HG03060 (cell line): Measurements from ENCODE around the gene TSPAN4.

Source experiments
- ATAC-seq: cut with Tn5 transposase; IDR thresholded peaks from one replicate; pipeline ENCODE4 v1.9.1; 2021; ENCODE audit warnings: low read depth, moderate number of reproducible peaks; ENCODE audit not compliant: unreplicated experiment

The TSPAN4 gene

DNA sequence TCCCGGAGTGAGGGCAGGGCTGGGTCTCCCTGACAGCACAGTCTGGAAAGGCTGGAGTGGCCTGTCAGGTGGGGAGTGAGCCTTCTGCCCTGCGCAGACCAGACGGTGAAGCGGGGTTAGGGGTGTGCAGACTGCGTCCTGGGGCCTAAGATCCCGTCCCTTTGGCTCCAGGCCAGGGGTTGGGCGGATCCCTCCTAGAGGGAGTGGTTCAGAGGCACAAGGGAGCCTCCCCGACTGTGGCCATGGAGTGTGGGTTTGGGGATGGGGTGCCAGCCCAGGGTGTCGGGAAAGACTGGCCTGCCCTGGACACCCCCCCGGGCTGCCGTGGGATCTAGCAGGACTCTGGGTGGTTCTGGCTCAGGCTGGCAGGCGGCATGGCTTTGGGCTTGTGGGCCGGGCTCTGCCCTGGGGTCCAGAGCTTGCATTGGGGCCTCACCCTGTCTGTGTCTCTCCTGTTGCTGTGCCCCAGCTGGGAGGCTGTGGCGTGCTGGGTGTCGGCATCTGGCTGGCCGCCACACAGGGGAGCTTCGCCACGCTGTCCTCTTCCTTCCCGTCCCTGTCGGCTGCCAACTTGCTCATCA is 19.5 kb downstream of the TSPAN4 start:
- ATAC-seq, result no peak

DNA sequence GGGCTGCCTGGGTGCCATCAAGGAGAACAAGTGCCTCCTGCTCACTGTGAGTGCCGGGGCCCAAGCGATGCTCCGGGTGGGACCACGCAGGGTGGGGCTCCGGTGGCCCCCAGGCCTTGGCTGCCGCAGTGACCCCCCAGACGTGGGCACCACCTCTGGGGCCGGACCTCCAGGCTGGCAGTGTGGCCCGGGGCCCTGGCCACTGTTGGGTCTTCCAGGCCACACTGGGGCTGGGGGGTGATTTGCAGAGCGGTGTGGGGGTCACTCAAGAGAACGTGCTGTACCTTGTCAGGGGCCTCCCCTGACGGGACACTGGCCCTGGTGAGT is 20.0 kb downstream of the TSPAN4 start:
- no peak for ATAC-seq

DNA sequence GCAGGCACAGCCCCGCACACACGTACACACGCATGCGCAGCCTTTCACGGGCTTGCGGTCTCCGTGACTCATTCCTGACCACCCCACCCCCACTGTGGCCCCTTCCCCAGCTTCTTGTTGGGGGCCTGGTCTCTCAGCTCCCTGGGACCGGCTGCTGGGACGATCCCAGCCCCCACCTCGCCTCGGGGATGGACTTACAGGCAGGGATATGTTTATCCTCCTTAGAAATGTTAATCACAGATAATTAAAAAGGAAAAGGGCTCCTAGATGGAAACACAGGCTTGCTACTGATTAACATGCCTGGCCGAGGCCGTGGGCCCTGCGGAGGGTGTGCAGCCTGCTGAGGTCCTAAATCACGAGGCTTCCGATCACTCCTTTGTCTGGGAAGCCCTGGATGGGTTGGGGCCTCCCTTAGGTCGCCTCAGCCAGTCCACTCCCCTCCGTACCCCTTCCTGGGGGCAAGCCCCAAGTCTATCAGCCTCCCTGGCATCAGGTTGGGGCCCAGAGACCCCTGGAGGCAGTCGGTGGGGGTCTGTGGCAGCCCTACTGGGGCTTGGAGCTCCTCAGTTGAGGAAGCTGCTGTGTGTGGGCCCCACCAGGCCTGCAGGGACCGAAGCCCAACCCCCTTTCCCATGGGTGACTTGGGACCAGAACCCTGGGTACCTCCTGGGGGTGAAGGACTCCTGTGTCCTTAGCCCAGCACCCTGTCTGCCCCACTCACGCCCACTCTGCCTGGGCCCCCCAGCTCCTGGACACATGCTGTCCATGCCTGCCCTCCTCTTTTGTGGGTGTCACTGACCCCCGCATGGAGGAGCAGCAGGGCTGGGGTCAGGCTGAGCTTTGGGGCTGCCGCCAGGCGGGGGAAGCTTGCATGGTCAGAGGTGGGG is 20.6 kb downstream of the TSPAN4 start:
- no peak for ATAC-seq

DNA sequence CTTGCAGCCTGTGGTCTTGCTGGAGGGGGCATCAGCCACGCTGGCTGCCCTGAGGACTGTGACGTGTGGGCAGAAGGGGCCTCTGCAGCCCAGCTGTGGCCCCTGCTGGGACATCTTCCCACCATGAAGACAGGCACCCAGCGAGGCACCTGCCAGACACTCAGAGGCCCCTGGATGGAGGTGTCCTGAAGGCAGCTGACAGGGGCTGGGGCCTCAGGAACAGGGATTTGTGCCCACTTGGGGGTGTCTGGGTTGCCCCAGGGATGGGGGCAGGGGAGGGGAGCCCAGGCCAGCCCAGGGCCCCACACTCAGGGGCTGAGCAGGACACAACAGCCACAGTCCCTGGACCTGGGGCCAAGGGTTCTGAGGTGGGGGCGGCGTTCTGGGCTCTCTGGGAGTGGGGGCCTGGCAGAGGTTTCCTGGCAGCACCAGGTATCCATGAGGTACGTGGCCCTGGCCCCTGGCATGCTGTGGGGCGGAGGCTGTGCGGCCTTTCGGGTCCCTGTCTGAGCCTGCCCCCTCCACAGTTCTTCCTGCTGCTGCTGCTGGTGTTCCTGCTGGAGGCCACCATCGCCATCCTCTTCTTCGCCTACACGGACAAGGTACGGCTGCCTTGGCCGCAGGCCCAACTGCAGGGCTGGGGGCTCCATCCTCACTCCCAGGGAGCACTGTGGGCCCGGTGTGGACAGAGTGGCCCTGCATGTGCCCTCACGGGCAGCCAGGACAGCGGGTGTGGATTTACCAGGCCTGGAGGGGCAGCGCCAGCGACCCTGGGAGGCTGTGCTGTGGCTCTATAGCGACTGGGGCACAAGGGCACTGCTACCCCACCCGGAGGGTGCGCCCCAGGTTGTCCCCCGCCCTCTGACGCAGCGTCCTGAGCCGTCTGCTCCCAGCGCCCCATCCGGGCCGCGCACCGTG is 21.5 kb downstream of the TSPAN4 start:
- no peak for ATAC-seq

DNA sequence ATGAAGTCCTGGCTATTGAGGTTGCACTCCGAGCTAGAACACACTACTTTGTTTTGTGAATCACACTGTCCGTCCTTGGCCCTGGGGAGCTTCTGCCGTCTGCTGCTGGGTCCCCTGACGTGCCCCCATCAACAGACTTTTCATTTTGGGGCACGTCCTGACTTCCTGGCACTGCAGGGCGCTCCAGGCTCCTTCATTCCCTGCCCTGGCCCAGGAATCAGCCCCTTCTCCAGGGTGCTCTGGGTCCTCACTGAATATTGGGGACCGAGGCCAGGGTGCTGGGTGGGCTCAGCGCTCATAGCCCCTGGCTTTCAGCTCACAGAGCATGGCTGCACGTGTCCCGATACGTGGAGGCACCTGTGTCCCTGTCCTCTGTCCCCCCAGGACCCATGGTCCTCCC is 22.2 kb downstream of the TSPAN4 start:
- no peak for ATAC-seq

GRCh38 chr11:865462-866430 is 23.1 kb downstream of the TSPAN4 start:
- ATAC-seq, result no peak

DNA sequence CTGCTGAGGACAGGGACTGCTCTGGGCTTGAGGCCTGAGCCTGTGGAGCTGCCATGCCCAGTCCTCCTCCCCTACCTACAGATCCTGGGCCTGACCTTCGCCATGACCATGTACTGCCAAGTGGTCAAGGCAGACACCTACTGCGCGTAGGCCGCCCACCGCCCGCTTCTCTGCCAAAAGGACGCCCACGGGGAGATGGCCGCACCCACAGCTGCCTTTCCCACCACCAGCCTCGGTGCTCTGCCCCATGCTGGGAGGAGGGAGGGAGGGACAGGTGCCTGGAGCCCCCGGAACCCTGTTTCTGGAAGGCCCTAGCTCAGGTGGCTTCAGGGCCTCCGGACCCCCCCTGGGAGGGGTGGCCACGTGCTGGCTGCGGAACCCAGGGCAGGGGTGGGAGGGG is 23.8 kb downstream of the TSPAN4 start:
- no peak for ATAC-seq

- ATAC-seq, result no peak
These were observed 25.3 kb downstream of the TSPAN4 start for GRCh38 chr11:867856-868358.

DNA sequence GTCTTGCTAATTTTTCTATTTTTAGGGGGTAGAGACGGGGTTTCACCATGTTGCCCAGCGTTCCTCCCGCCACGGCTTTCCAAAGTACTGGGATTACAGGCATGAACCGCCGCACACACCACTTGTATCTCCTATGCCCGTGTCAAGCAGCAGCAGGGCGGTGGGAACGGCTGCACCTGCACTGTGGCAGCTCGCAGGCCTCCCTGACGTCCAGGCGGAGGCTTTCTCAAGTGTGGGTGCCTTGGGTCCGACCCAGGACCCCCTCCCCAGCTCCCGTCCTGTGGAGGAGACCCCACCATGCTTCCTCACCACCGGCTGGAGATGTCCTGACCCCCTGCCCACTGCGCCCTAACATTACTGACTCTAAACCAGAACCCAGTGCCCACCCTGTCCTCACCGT is 25.7 kb downstream of the TSPAN4 start:
- ATAC-seq, result no peak

- ATAC-seq, result no peak
These were observed 26.1 kb downstream of the TSPAN4 start for GRCh38 chr11:868802-869201.

GRCh38 chr11:869399-870126 is 26.9 kb downstream of the TSPAN4 start:
- no peak for ATAC-seq

DNA sequence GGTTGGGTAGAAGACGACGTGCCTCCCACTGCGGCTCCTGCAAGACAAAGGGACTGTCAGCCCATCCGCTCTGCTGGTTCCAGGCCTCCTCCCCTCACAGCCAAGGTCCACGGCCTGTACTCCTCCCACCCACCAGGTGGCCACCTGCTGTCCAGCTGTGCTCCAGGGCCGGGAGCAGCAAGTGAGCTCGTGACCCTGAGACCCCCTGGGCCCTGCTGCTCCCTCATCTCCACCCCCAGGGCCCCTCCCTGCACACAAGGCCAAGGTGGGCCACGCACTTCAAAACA is 27.4 kb downstream of the TSPAN4 start:
- ATAC-seq, result no peak

GRCh38 chr11:870418-870817 is 27.8 kb downstream of the TSPAN4 start:
- no peak for ATAC-seq

DNA sequence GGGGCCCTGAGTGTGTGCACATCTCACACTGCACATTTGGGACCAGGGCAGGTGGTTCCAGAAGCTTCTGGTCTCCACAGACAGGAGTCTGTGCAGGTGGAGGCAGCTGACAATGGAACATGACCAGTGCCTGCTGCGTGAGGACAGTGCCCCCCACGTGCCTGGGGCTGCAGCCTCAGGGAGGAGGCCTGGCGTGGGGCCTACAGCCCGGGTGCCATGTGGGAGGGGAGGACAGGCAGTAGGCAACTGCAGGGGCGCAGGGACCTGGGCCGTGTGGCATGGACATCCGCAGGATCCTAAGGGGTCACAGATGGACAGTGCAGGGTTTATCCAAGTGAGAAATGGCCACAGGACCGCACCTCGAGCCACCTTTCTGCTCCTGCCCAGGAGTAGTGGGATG is 28.8 kb downstream of the TSPAN4 start:
- ATAC-seq, result no peak

DNA sequence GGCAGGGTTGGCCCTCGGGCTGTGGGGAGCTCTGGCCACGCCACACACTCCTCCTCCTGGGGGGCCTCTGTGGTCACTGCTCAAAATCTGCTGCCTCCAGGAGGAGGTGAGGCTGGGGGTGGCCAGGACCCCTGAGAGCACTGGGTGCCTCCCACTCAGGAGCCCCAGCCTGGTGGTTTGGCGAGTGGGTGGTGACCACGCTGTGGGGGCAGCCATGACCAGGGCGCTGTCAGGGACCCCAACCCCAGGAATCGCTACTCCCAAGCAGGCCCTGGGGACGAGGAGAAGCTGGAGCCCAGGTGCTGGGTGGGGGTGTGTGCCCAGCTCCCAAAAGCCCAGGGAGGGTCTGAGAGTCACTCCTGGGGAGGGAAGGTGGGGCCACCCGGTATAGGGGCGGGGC is 30.1 kb downstream of the TSPAN4 start:
- ATAC-seq, result no peak

- no peak for ATAC-seq
These were observed 31.1 kb downstream of the TSPAN4 start for GRCh38 chr11:873706-874105.

DNA sequence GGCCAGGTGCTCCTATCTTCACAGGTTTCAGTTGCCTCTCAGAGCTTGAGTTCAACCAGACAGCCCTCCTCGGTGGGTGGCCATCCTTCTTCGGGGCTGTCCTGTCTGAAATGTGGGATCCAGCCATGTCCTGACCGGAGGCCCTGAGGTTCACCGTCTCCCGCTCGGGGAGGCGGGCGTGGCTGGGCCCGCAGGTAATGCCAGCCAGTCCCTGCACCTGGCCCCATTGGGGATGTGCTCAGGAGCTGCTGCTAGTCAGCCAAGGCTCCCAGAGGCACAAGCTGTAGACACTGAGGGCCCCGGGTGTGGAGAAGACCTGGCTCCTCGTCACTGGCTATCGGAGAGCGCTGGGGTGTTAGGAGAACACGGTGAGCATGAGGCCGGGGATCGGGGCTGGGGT is 32.6 kb downstream of the TSPAN4 start:
- ATAC-seq, result no peak

- no peak for ATAC-seq
These were observed 33.2 kb downstream of the TSPAN4 start for GRCh38 chr11:875769-876301.

DNA sequence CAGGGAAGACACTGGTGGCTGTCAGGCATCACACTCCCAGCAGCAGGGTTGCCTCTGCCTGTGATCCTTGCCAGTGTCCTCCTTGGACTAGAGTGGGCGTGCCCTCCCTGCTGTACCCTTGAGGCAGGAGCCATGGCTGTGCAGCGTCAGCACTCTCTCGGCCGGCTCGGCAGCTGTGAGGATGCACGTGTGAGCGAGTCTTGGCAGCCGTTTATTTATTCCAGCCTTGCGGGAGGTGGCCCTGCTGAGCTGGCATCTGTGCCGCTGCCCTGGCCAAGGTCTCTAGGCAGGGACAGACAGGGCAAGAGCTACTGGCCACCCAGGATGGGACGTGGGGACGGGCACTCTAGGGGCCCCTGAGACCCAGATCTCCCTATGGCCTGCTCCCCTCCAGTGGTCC is 33.9 kb downstream of the TSPAN4 start:
- no peak for ATAC-seq
